Lung (tissue), 12 donors: ENCODE measurements around the gene CACNA1E. TPM values are rescaled to one million over a fixed set of nuclear protein-coding genes. Genes with fewer than 3 reads are reported as not detected.

Experiments
- ATAC-seq: fragments of 200-7000 bp; cut with Tn5 transposase; one replicate; pipeline ENCODE4 v1.9.1; 2020; ENCODE audit warnings: moderate number of reproducible peaks; ENCODE audit not compliant: insufficient read depth, low FRiP score
- DNase-seq, 3 donors: peaks; one replicate each; pipeline ENCODE4 v3.0.0-alpha.2; 2013 to 2017
- H3K27ac ChIP-seq, 2 donors: one replicate each; pipeline ENCODE4 v1.5.1; 2013; ENCODE audit warnings: mild to moderate bottlenecking in 2 of 2, moderate library complexity in 2 of 2, control low read depth in 1 of 2, inconsistent platforms in 1 of 2, low read depth in 1 of 2, low read length in 1 of 2
- H3K27me3 ChIP-seq, 3 donors: one replicate each; pipeline ENCODE4 v1.5.1; 2013; ENCODE audit warnings: low read length in 2 of 3; ENCODE audit not compliant: control insufficient read depth in 3 of 3, insufficient read depth in 3 of 3
- H3K36me3 ChIP-seq, 4 donors: one replicate each; pipeline ENCODE4 v1.5.1; 2013; ENCODE audit warnings: low read length in 4 of 4, mild to moderate bottlenecking in 1 of 4, moderate library complexity in 1 of 4; ENCODE audit not compliant: control insufficient read depth in 4 of 4, insufficient read depth in 4 of 4
- H3K4me1 ChIP-seq, 5 donors: one replicate each; pipeline ENCODE4 v1.5.1; 2013; ENCODE audit warnings: low read length in 5 of 5, mild to moderate bottlenecking in 2 of 5, moderate library complexity in 1 of 5; ENCODE audit not compliant: control insufficient read depth in 5 of 5, insufficient read depth in 5 of 5
- H3K4me3 ChIP-seq: one replicate; pipeline ENCODE4 v1.5.1; 2013; ENCODE audit warnings: mild to moderate bottlenecking, control low read depth, moderate library complexity
- H3K9ac ChIP-seq, 2 donors: one replicate each; pipeline ENCODE4 v1.5.1; 2013; ENCODE audit warnings: low read length in 2 of 2, control low read depth in 1 of 2; ENCODE audit not compliant: insufficient read depth in 1 of 2
- H3K9me3 ChIP-seq, 4 donors: one replicate each; pipeline ENCODE4 v1.5.1; 2013; ENCODE audit warnings: low read length in 3 of 4, mild to moderate bottlenecking in 1 of 4, moderate library complexity in 1 of 4; ENCODE audit not compliant: control insufficient read depth in 4 of 4, insufficient read depth in 3 of 4
- CTCF ChIP-seq: IDR thresholded peaks from 2 replicates; pipeline ENCODE4 v1.5.1; 2012; ENCODE audit warnings: mild to moderate bottlenecking; ENCODE audit errors: control extremely low read depth, extremely low read depth
- WGBS, 2 donors: extraction: QIAGEN DNeasy Blood & Tissue Kit; methylation state at CpG; one replicate each; pipeline ENCODE4 v1.1.7; 2013; 5-methylcytosine and 5-hydroxymethylcytosine counted together
- polyA plus RNA-seq, 2 donors: library from polyadenylated mRNA; stranded (reverse); fragments of 200-250 nt; gene quantifications; one replicate each; pipeline ENCODE4 v1.2.1, GENCODE V29; 2013
- total RNA-seq, 2 donors: library from RNA; depleted of rRNA in 1 of 2; stranded (reverse); fragments of >200 nt in 1 of 2; gene quantifications; one replicate each; pipeline ENCODE4 v1.2.1, GENCODE V29; 2014 to 2021
- donor health status: control.
- donor health status: control.
- donor health status: Bipolar disorder and iron deficiency.
- donor health status: healthy.
- donor health status: DM: yes; HTN: yes; CAD: no.

Gene CACNA1E
- total and polyA plus RNA-seq, 4 donors, result 0.02 to 1.4 (median 0.80) TPM

DNA sequence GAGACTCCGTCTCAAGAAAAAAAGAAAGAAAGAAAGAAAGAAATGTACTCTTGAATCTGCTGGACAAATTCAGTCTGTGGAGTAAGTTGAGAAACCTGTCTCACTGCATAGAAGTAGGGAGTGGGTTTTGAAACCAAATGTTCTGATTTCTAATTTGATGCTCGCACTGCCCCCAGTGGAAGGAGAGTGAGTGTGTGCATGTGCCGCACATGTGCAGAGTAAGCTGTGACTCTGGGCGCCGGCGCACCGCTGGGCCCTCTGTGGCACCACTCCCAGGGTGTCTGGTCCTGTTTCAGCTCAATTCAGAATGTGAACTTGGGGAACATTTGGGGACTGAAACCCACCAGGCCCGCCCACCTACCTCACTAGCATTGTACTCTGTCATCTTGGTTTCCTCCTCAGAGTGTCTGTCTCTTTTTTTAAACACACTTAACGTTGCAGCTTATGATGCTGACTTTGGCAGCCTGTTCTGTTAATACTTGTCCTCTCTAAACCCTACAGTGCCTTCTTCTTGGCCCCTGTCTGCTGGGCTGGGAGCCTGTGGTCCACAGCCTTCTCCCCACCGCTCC lies 104.6 kb downstream of the CACNA1E start:
- Histone ChIP-seq H3K27ac (no peak overlapping the region), H3K4me1 (no peaks in the 10 kb centered on the region), H3K9me3 (no peaks in the 10 kb centered on the region), H3K36me3 (no peaks in the 10 kb centered on the region), H3K9ac (no peak overlapping the region), H3K27me3 (no peaks in the 10 kb centered on the region), H3K4me3 (no peak overlapping the region)
- TF ChIP-seq CTCF, result no peak
- 82 to 84% methylated on average over 10 of the region's 10 CpGs for WGBS, 2 donors
- no peak for ATAC-seq
- peak in 1 of 3 donors; percentile 16 for DNase-seq

DNA sequence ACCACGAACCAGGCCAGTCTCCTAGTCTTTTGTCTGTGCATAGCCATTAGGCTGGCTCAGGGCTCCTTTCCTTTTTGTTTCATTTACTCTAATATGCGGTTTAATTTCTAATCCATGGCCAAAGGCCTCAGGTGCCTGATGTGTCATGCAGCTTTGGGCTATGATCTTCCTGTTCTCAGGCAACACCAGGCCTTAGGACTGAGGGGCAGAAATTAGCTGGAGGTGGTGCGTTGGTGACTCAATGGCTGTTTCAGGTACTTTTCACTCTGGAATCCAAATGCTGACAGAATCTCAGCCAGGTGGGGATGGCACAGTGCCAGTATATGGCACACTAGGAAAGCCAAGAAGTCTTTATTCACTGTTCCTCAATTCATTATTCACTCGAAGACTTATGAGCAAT lies 105.3 kb downstream of the CACNA1E start:
- H3K9ac ChIP-seq, result no peak overlapping the region
- H3K27me3 ChIP-seq, result no peaks in the 10 kb centered on the region
- H3K9me3 ChIP-seq, result no peaks in the 10 kb centered on the region
- DNase-seq, result no peak
- WGBS, 2 donors, result 82 to 92% methylated on average over 4 of the region's 4 CpGs
- no peak overlapping the region for H3K27ac ChIP-seq
- H3K4me1 ChIP-seq, result no peaks in the 10 kb centered on the region
- no peak for TF ChIP-seq CTCF
- no peak for ATAC-seq
- no peaks in the 10 kb centered on the region for H3K36me3 ChIP-seq
- no peak overlapping the region for H3K4me3 ChIP-seq

GRCh38 chr1:181592255-181592859 lies 109.0 kb downstream of the CACNA1E start:
- no peak for TF ChIP-seq CTCF

DNA sequence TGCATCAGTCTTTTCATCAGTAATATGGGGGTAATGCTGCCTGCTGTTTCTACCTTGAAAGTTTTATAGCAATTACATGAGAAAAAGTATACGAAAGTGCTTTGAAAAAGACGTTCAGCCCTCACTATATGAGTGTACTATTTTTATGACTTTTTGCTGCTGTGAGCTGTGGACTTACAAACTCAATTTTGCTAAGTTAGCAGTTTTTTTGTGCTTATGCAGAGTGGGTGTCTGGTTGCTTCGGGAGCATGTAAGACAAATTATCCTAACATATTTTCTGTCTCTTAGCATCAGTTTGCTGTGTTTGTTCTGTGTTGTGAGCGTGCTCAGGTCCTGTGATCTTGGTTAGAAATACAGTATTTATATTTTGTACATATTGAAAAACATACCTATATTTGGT lies 109.7 kb downstream of the CACNA1E start:
- WGBS, 2 donors, result 67 to 82% methylated on average over 4 of the region's 4 CpGs
- H3K4me1 ChIP-seq, result no peaks in the 10 kb centered on the region

More at GRCh38 chr1:181592255-181592859, 109.0 kb downstream of the CACNA1E start:
- Histone ChIP-seq H3K9ac (no peak overlapping the region), H3K27ac (no peak overlapping the region), H3K4me3 (no peak overlapping the region), H3K27me3 (no peaks in the 10 kb centered on the region), H3K36me3 (no peaks in the 10 kb centered on the region), H3K9me3 (no peaks in the 10 kb centered on the region), H3K4me1 (no peaks in the 10 kb centered on the region)
- ATAC-seq, result no peak
- no peak for DNase-seq
- WGBS, 2 donors, result 31 to 41% methylated on average over 6 of the region's 6 CpGs

More for the DNA sequence above, 109.7 kb downstream of the CACNA1E start:
- peak in 1 of 3 donors; percentile 20 for DNase-seq
- H3K27me3 ChIP-seq, result no peaks in the 10 kb centered on the region
- H3K27ac ChIP-seq, result no peak overlapping the region
- H3K36me3 ChIP-seq, result no peaks in the 10 kb centered on the region
- H3K9ac ChIP-seq, result no peak overlapping the region
- H3K9me3 ChIP-seq, result peaks cover 0 to under 1% (median 0%) of the 10 kb centered on the region in 4 donors
- no peak for TF ChIP-seq CTCF
- no peak overlapping the region for H3K4me3 ChIP-seq
- ATAC-seq, result no peak
